GM19455 (cell line): ENCODE data around the gene UBE2J1.
A peak's percentile ranks its signal among the peaks of the same experiment; 100 is the strongest.

Source experiments
- ATAC-seq: cut with Tn5 transposase; IDR thresholded peaks from one replicate; pipeline ENCODE4 v1.9.1; 2021; ENCODE audit not compliant: unreplicated experiment

UBE2J1 gene

DNA sequence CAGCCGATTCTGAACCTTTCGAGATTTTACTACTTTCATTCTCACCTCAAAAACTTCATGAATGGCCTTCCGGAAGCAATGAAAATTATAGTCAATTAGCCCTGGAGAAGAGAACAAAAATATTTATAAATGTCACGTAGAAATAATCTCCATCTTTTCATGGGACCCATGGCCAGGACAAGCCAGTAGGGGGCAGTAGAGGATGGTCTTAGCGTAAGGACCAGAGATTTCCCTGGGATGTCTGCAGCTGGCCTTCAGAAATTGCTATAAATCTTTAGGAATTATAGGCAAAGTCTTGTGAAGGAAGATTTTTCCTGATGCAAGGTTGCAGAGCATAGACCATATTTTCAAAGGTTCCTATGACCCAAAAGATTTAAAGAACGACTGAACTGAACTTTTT lies 15.6 kb upstream of the UBE2J1 start:
- ATAC-seq: no peak

DNA sequence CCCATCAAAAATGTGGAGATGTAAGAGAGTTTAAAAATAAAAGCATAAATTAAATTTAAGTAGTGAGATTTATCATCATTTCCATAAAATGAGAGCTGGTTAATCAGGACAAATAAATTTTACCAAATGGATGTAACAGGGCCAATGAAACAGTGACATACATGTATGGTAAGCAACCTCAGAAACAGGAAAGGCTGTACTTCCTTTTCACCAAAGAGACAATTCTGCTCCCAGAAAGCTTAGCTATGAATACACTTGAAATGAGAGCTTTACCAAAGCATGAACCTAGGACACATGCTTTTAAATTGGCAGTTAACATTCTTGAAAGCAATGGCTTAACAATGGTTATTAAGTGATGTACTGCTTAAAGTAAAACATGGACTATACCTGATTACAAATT lies 12.1 kb upstream of the UBE2J1 start:
- no peak for ATAC-seq

DNA sequence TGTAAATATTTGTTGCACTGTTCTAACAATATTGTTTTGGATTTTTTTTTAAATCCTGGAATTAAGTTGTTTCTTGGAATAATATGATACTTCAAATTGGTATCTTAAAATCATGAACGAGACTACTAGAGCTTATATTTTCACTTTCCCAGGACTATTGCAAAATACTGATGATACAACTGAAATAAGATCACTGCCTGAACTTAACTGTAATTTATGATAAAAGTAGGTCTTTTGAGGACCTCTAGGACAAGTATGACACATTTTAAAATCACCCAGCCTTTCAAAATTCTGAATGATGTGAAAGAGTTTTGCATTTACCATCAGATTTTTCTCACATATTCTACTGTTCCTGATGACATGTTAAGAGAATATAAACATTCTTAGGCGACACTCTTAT lies 8.6 kb upstream of the UBE2J1 start:
- ATAC-seq: no peak

DNA sequence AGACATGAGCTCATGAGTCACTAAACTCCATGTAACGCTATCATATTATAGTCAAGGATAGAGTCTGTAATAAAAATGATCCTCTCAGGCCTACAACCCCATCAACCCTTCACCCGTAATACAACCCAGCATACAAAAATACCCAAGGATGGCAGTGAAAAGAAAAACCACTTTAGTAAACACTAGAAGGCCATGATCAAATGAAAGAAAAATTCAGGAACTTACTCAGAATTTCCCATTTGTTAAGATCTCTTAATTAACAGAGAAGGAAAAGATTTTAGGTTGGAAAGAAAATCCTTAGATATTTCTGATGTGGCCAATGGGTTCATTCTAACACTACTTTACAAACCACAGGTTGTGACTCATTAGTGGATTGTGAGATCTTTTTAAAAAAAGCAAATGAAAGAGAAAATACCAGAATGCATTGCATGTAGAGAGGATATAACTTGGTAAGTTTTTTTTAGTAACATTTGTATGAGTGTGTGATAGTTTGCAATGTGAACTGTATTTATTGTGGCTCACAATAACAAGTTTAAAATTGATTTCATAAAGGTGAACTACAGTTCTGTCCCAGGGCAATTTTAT lies 8.0 kb upstream of the UBE2J1 start:
- ATAC-seq: peak; percentile 45

DNA sequence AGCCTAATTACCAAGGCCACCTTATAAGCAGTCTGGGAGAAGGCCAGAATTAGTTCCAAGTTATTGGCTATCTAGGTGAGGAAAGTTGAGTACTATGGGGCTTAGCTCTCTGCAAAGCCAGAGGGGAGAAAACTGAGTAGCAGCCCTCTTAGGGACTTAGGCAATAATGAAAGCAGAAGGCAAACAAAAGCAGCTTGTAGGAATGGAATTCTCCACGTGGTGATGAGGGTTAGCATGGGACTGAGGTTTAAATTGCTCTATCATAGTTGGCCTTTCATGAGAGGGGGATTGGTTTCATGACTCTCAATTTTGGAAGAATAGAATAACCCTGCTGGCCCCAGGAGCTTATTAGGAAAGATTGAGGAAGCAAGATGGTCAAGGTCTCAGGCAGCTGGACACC lies 7.0 kb upstream of the UBE2J1 start:
- ATAC-seq: no peak

DNA sequence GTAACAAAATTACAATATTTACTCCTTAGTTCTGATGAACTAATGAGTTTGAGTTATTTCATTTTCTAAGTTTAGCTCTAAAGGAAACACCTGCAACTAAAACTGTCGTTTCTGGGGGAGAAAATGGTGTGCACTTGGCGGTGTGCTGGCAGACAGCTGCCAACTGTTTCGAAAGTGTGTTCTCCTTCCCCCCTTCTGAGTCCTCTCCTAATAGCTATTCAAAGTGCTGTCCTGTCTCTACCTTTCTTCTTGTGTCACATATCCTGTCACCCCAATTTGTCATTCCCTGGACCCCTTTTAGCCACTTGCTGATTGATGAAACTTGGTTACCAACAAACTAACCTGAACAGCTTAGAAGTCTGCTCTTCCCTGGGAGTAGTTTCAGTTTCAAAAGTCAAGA lies 4.9 kb upstream of the UBE2J1 start:
- ATAC-seq: peak; percentile 52

DNA sequence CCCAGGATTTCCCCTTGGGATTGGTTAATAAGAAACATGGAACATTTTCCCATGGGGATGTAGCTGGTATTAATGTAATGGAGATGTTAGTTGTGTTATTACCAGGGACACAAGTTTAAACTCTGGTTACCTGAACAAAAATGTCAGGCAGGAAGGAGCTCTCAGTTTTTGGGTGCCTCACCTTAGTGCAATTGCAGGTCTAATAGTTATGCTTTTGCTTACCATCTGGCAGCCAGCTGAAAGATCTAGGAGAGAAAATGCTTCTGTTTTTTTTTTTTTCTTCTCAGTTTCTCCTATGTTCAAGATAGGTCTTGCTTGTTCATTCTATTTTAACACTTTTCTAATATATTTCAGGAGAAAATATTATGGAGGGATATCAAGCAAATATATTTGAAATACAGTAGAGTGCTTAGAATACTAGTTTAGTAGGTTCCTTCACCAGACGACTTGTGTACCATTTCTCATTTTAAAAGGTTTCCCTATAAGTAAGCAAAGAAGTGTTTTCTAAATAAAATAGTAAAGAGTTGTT lies 4.2 kb upstream of the UBE2J1 start:
- ATAC-seq: no peak

DNA sequence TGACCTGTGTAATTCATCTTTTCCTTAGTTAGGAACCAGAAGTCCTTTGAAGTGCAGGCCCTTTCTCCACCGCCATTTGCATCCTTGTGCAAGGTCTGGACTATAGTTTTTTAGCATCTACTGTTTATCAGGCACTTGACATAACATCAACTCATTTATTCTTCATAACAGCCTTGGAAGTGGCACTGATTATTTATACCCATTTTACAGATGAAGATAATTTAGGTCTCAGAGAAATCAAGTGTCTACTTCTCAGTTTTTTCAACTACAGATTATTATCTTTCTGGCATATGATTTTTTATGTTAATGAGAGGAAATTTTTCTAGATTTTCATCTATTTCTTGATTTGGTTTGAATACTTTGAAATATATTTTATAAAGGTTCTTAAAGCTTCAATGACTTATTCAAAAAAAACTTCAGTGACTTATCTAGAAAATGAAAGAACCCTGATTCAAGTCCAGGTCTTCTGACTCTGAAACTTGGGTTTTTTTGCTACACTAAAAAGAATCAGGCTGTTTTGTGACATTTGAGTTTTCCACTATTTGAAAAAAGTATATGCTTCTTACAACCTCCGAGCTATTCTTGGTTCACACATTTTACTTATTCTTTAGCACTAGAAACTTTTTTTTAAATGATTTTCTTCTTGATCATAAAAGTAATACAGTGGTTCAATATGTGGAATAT lies 3.1 kb upstream of the UBE2J1 start:
- no peak for ATAC-seq

DNA sequence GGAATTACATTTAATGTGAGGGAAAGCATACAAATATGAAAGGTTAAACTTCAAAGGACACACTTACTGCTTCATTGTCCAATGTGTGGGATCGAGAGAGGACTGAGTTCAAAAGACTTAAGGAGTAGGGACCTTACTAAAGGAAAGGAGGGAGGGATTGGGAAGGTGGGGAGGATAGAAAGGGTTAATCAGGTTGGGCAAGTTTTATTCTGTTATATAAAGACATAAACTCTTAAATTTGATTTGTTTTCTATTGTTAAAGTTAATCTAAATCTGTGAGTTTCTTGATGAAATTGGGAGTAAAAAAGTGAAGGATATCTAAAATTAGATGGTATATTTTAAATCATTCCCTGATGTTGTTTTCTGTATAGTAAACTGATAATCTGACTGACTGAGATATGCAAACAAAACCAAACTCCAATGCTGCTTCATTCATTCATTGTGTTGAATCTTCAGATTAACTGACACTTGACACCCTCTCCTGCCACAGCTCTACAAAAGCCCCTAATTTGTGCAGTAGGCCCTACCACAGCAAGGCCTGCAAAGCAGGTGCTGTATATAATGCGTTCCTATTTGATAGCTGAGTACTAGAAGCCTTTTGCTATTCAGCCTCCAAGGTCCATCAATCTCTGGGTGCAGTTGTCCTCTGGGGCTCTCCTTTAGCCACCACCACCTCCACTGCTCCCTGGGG lies 1.3 kb upstream of the UBE2J1 start:
- no peak for ATAC-seq

DNA sequence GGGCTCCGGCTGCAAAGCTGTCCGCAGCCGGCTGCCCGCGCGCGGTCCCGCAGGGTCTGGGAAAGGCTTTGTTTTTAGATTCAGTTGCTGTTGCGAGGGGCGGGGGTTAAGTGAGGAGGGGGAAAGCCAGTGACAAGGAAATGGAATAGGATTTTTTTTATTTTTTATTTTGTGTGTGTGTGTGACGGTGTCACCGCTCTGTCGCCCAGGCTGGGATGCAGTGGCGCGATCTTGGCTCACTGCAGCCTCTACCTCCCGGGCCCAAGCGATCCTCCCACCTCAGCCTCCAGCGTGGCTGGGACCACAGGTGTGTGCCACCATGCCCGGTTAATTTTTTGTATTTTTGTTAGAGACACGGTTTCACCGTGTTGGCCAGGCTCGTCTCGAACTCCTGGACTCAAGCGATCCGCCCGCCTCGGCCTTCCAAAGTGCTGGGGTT lies 615 bp upstream of the UBE2J1 start:
- ATAC-seq: no peak

DNA sequence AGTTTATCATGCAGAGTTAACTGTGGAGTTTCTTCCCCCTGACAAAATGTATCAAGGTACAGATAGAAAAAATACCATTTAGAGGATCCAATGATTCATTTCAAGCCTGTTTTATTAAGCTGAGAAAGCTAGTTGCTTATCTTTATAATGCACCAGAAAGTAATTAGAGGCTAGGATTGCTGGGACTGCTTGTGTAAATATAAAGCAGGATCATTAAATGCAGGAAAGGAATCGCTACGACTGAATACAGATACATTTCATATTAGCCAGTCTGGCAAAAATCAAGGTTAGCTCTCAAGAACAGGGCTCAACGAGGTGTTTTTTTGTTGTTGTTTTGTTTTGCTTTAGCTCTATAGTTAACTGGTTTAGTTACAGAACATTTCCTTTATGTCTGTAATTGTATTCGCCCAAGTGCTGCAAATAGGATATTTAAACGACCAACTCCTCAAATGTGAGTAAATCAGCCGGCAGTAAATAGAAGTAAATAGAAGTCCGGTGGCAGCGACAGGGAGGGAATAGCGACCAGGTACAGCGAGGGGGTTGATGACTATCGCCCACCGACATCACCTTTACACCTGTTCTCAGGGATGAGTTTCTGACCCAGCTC lies 748 bp downstream of the UBE2J1 start:
- no peak for ATAC-seq

DNA sequence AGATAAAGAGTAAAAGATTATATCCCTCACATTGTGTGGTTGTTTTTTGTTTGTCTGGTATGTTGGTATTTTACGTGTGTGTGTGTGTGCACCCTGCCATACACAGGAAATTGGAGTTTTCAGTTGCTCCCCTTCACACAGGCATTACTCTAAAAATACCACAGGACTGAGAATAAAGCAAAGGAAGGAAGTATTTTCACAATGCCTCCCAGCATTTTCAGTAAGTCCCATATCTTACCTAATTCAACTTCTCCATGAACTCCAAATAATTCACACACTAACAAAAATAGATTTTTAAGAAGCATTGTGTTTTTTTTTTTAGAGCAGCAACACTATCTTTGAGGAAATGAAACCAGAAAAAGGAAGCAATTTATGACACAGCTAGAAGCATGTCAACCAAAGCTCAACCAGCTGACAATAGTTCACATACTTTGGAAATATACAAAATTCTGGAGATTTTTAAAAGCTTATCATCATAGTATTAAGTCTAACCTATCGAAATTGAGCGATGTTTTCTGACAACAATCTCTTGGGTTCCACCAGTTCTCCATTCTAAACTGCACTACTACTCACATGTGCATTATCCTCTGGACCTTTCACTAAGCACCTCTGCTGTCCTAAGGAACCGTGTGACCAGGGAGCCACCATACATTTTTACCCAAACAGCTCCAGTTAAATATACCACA lies 2.1 kb downstream of the UBE2J1 start:
- ATAC-seq: peak; percentile 35

DNA sequence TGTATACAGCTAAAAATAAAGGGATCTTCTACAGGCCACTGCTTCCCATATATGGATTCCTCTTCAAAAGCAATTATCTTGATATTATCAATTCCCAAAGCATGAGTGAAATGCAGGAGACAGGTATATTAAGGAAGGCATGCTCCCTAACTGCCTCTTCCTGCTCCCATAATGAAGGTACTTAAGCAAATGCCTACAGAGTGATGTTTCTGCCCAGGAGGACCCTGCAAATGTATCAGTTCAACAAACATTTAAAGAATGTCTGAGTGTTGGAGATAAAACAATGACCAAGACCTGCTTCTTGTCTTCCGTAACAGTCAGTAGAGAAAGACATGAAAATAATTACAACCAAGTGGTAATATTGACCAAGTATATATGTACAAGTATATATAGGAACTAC lies 4.2 kb downstream of the UBE2J1 start:
- ATAC-seq: no peak

DNA sequence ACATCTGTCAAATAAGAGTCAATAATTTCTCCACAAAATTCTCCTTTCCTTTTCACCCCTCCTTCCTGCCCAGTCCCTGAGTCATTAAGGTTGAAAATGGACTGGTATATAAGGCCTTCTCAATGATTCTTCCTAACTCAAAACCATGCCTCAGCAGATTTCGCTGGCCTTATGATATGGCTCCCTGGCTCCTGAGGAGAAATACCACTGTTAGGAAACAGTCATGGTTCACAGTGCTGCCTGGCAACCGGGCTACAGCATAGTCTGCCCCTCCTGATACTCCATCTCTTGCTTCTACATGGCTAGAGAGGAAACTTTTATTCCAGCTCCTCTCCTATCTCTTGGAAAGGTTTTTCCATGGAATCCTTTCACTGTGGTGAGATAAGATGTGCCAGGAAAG lies 4.7 kb downstream of the UBE2J1 start:
- ATAC-seq: no peak

DNA sequence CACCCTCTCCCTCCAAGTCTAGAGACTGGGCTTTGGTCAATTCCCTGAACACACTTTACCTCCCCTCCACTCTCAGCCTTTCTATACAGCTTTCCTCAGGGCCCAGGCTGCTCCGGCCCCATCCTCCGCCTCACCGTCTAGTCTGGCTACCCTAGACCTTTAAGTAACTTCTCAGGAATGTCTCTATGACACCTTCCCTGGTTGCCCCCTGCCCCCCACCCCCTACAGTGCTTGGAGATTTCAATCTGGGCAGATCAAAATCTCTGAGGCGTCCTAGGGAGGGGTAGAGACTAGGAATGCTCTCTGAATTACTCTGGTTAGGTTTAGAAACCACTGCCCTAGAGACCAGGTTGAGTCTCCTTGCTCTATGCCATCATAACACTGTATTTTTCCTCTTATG lies 6.1 kb downstream of the UBE2J1 start:
- ATAC-seq: no peak

DNA sequence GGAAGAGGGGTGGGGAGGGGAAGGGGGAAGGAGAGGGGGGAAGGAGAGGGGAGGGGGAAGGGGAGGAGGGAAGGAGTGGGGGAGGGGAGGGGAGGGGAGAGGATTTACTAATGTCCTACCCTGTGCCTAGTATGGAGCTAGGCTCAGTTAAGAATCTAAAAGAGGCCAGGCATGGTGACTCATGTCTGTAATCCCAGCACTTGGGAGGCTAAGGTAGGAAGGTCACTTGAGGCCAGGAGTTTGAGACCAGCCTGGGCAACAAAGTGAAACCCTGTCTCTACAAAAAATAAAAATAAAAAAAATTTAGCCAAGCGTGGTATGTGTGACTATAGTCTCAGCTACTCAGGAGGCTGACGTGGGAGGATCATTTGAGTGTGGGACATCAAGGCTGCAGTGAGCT lies 13.0 kb downstream of the UBE2J1 start:
- no peak for ATAC-seq

DNA sequence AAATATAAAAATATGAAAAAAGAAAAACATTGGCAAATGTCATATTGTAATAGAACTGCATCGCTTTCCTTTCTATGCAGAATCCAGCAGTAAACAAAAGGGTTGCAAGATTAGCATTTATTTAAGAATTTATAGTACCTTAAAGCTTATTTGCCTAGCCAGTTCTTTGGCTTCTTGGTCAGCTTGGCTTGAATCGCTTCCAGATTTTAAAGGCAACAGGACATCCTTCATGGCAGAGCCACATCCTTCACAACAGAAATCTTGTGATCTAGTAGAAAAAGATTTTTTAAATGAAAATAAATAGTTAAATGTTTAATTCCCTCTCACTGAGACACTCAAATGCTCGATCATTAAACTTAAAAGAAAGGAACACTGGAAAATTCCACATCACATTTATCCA lies 17.4 kb downstream of the UBE2J1 start:
- no peak for ATAC-seq

DNA sequence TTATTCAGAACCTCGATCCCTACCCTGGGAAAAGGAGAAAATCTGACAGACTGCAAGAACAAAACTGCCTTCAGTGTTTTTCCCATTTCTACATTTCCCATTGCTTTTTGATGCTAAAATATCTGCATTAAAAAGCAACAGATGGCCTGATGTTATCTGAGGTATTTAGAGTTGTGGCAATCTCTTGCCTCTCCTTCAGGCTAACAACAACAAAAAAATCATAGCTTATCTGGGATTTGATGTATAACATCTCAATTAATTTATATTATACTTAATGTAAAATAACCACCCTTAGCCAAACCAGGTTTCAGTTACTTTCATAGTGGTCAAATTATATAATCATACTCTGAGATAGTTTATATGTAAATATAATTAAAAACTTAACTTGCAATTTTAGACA lies 21.6 kb downstream of the UBE2J1 start:
- no peak for ATAC-seq

DNA sequence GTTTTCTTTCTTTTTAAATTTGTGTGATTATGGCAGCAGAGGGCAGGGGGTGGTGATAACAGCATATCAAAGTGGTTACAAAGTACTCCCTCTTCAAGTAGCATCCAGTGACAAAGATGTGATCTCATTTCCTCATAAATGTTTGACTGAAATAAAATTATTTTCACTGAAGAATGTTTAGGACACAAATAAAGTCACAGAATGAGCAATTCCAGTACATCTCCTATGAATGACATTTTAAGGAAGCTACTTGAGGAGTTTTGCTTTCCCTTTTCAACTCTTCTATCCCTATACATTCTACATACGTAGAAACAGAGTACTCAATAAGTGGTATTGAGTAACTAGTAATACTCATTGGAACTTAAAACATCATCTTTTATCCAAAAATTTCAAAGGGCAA lies 23.5 kb downstream of the UBE2J1 start:
- no peak for ATAC-seq

DNA sequence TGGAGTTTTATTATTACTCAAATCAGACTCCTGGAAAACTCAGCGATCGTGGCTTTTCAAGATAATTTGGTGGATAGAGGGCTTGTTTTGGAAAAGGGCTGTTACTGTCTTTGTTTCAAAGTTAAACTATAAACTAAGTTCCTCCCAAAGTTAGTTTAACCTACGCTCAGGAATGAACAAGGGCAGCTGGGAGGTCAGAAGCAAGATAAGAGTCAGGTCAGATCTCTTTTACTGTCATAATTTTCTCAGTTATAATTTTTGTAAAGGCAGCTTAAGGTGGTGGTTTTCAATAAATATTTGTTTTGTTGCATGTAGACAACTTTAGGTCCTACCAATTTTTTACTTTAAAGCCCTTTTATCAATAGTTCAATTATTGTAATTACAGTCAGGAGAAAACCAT lies 28.2 kb downstream of the UBE2J1 start:
- ATAC-seq: no peak

DNA sequence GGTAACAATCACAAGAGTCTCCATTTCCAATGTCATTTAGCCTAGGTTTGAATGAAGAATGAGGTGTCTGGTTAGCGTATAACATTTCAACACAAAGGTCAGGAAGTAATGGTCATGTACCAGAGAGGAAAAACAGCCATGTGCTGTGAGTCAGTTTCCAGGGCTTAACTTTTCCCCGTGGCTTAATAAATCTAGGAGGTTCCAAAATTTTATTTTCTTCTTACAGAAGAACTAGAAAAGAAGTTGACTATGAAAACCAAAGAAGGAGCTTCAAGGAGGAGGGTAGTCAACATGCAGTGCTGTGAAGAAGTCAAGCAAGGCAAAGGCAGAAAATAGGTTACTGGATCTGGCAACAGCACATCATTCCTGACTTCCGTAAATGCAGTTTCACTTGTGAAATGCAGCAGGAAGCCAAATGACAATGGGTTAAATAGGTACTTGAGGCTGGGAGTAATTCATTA lies 29.0 kb downstream of the UBE2J1 start:
- ATAC-seq: no peak
